OCI-LY7 (cell line): ENCODE results near the gene SPTLC2. TPM values are rescaled to one million over a fixed set of nuclear protein-coding genes. Genes with fewer than 3 reads are reported as not detected.

Experiments used
- BruUV-seq: library from RNA; stranded (reverse); fragments of 400-500 nt; replicated peaks from 2 replicates; lab custom pipeline; 2021; lab: Mats Ljungman, UMichigan
- CTCF ChIA-PET: fragments of 300-600 bp; sonication (Branson Sonifier 250); formaldehyde crosslinking; loops from one replicate; lab custom pipeline; 2022; ENCODE audit warnings: antibody characterized with exemption; ENCODE audit not compliant: unreplicated experiment; lab: Charles Lee
- POLR2A ChIA-PET: fragments of 300-600 bp; sonication (Branson Sonifier 250); formaldehyde crosslinking; loops from one replicate; lab custom pipeline; 2022; ENCODE audit warnings: antibody characterized with exemption; lab: Charles Lee
- DNase-seq: peaks from one replicate; pipeline ENCODE4 v3.0.0-alpha.2; 2015; ENCODE audit warnings: low spot score
- H2AFZ ChIP-seq: fragments of 200-600 bp; sonication (generic), shearing (Covaris generic); 2 replicates; pipeline ENCODE4 v1.6.1; 2014; ENCODE audit warnings: mild to moderate bottlenecking, antibody characterized with exemption, low read length, moderate library complexity
- H3K27ac ChIP-seq: fragments of 200-600 bp; sonication (generic); 2 replicates; pipeline ENCODE4 v1.5.1; 2014; ENCODE audit warnings: mixed run types, low read depth, mild to moderate bottlenecking, moderate library complexity, low read length, inconsistent platforms; ENCODE audit not compliant: poor library complexity, severe bottlenecking
- H3K36me3 ChIP-seq: fragments of 200-600 bp; sonication (generic); 2 replicates; pipeline ENCODE4 v1.6.1; 2014; ENCODE audit warnings: mild to moderate bottlenecking, antibody characterized with exemption, low read length, moderate library complexity, mixed read lengths; ENCODE audit not compliant: insufficient read depth
- H3K4me1 ChIP-seq: fragments of 200-600 bp; sonication (generic); 2 replicates; pipeline ENCODE4 v1.5.1; 2014; ENCODE audit warnings: mild to moderate bottlenecking, low read length; ENCODE audit not compliant: insufficient read depth, poor library complexity, severe bottlenecking
- H3K4me2 ChIP-seq: fragments of 200-600 bp; sonication (generic); 2 replicates; pipeline ENCODE4 v1.6.1; 2014; ENCODE audit warnings: mild to moderate bottlenecking, low read length
- H3K4me3 ChIP-seq: fragments of 200-600 bp; sonication (generic); 2 replicates; pipeline ENCODE4 v1.5.1; 2014; ENCODE audit warnings: mild to moderate bottlenecking, low read depth, low read length; ENCODE audit not compliant: poor library complexity, severe bottlenecking
- H3K79me2 ChIP-seq: fragments of 200-600 bp; sonication (generic); 2 replicates; pipeline ENCODE4 v1.6.1; 2016; ENCODE audit warnings: low read depth, mild to moderate bottlenecking, low read length, moderate library complexity, mixed read lengths; ENCODE audit not compliant: insufficient read depth
- H3K9me2 ChIP-seq: fragments of 200-600 bp; sonication (generic); 2 replicates; pipeline ENCODE4 v1.6.1; 2016; ENCODE audit warnings: mild to moderate bottlenecking, low read length, mixed read lengths; ENCODE audit not compliant: insufficient read depth
- H3K9me3 ChIP-seq: fragments of 200-600 bp; sonication (generic); 2 replicates; pipeline ENCODE4 v1.6.1; 2014; ENCODE audit warnings: mild to moderate bottlenecking, mixed run types, low read length, mixed read lengths
- H4K20me1 ChIP-seq: fragments of 200-600 bp; sonication (generic); 2 replicates; pipeline ENCODE4 v1.6.1; 2014; ENCODE audit warnings: mild to moderate bottlenecking, antibody characterized with exemption, low read length, moderate library complexity, mixed read lengths; ENCODE audit not compliant: insufficient read depth
- EZH2phosphoT487 ChIP-seq: fragments of 200-600 bp; sonication (generic); IDR thresholded peaks from 2 replicates; pipeline ENCODE4 v1.6.1; 2018; ENCODE audit warnings: low read depth, borderline replicate concordance, mild to moderate bottlenecking, mixed run types, antibody characterized with exemption, low read length, moderate library complexity, mixed read lengths
- intact Hi-C: fragments of 100-400 bp; cut with micrococcal nuclease; formaldehyde crosslinking; loops from one replicate; pipeline ENCODE4 v1.10.0; 2022; ENCODE audit not compliant: unreplicated experiment
- total RNA-seq, 2 experiments: library from RNA; depleted of rRNA in 1 of 2; stranded (reverse); fragments of >200 nt in 1 of 2; shearing (Covaris generic) in 1 of 2; gene quantifications; 2 replicates each; pipeline ENCODE4 v1.2.3, GENCODE V29; 2014 to 2022
- TF ChIP-seq, protein P1 (sequence below): fragments of 200-600 bp; sonication (generic); conservative IDR thresholded peaks from 2 replicates; pipeline ENCODE4 v1.5.1; 2014; ENCODE audit warnings: mild to moderate bottlenecking, antibody characterized with exemption, low read length, moderate library complexity, mixed read lengths

SPTLC2 gene
- total RNA-seq, 2 experiments from 2014 or later = 14.7 to 45.1 TPM

DNA sequence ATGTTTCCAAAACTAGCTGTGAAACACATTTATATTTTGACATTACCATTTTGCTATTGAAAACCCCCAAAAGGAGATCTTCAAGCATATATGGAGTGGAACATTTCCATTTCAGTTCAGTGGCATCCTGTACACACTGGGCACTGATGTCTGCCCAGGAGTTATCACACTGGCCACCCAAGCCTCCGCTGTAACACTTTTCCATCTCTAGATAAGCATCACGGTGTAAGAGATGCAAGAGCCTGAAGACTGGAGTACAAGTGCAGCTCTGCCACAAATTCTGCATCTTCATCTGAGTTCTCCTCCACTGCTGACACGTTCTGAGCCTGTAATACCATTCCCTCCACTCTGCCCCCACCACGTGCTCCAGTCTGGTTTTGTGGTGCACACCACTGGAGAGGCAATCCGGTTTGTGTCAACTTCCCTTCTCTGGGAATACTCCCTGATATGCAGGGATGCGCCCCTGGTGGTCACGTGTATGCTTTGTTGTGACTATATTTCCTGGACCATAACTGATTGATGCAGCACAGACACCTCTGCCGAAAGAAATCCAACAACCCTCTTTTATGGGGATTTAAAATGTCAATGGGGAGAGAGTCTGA, 12.7 kb downstream of the SPTLC2 start:
- TF ChIP-seq EZH2phosphoT487 = no peak
- TF ChIP-seq, protein P1, sequence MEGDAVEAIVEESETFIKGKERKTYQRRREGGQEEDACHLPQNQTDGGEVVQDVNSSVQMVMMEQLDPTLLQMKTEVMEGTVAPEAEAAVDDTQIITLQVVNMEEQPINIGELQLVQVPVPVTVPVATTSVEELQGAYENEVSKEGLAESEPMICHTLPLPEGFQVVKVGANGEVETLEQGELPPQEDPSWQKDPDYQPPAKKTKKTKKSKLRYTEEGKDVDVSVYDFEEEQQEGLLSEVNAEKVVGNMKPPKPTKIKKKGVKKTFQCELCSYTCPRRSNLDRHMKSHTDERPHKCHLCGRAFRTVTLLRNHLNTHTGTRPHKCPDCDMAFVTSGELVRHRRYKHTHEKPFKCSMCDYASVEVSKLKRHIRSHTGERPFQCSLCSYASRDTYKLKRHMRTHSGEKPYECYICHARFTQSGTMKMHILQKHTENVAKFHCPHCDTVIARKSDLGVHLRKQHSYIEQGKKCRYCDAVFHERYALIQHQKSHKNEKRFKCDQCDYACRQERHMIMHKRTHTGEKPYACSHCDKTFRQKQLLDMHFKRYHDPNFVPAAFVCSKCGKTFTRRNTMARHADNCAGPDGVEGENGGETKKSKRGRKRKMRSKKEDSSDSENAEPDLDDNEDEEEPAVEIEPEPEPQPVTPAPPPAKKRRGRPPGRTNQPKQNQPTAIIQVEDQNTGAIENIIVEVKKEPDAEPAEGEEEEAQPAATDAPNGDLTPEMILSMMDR = peak; percentile 73
- no peak overlapping the region for H2AFZ ChIP-seq
- intact Hi-C loops = no loop called here
- H3K27ac ChIP-seq = no peak overlapping the region
- 0 out of 2 replicates have a peak, but pooled peaks cover 5% of the 10 kb centered on the region for H4K20me1 ChIP-seq
- H3K4me1 ChIP-seq = peaks cover 45% of the 10 kb centered on the region
- no TSS peak for BruUV-seq
- H3K79me2 ChIP-seq = peaks cover 89% of the 10 kb centered on the region
- no peaks in the 10 kb centered on the region for H3K9me3 ChIP-seq
- peaks cover 30% of the 10 kb centered on the region for H3K36me3 ChIP-seq
- DNase-seq = no peak
- no peak overlapping the region for H3K4me3 ChIP-seq
- H3K9me2 ChIP-seq = no peaks in the 10 kb centered on the region
- ChIA-PET CTCF (no interaction called here), POLR2A (interaction anchor here (0.5 to 2.3 kb wide), 3 partner anchors 9 to 44 kb away, joined by 4 to 12 read pairs (median 4); no protein-coding TSS in a partner anchor)
- peak overlapping the region; percentile 16; the same call in 1 of the 2 replicates for H3K4me2 ChIP-seq

DNA sequence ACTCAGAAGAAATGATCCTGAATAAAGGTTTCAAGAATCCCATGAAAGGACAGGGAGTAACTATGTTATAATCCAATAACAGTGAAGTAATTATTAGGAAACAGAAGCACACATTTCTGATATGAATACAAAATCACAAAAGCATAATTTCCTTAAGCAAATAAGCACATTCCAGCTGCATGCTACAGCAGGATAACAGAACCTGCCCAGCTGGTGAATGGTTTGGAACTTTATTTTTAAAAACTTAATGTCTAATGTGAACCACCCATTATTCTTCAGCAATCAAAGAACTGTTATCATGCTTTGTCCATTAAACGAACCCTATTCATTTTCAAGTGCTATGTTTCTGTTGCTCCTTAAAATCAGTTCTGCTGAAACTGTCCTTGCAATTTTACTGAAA, 13.4 kb downstream of the SPTLC2 start:
- peaks cover 90% of the 10 kb centered on the region for H3K79me2 ChIP-seq
- peaks cover 48% of the 10 kb centered on the region for H3K4me1 ChIP-seq
- peaks cover 30% of the 10 kb centered on the region for H3K36me3 ChIP-seq
- intact Hi-C loops = no loop called here
- H3K4me2 ChIP-seq = no peak overlapping the region
- ChIA-PET CTCF (no interaction called here), POLR2A (interaction anchor here (0.8 to 2.3 kb wide), 4 partner anchors 9 to 15 kb away, joined by 3 to 12 read pairs (median 4); no protein-coding TSS in a partner anchor)
- H3K4me3 ChIP-seq = no peak overlapping the region
- no peaks in the 10 kb centered on the region for H3K9me2 ChIP-seq
- TF ChIP-seq, protein P1 = no peak
- no peak for TF ChIP-seq EZH2phosphoT487
- H3K9me3 ChIP-seq = no peaks in the 10 kb centered on the region
- BruUV-seq = no TSS peak
- H3K27ac ChIP-seq = no peak overlapping the region
- DNase-seq = no peak
- H2AFZ ChIP-seq = no peak overlapping the region
- H4K20me1 ChIP-seq = 0 out of 2 replicates have a peak, but pooled peaks cover 5% of the 10 kb centered on the region
